OCI-LY3 (cell line): Measurements from ENCODE around the gene ZNF202.

Experiments used
- EZH2phosphoT487 ChIP-seq: fragments of 200-600 bp; shearing (Covaris generic); IDR thresholded peaks from 2 replicates; pipeline ENCODE4 v1.6.1; 2018; ENCODE audit warnings: antibody characterized with exemption, mixed run types, low read depth
- TF ChIP-seq, protein P1 (sequence below): fragments of 200-600, 300-600 bp; sonication (generic); IDR thresholded peaks from 2 replicates; pipeline ENCODE4 v1.5.1; 2014; ENCODE audit warnings: antibody characterized with exemption, low read length, low read depth

DNA sequence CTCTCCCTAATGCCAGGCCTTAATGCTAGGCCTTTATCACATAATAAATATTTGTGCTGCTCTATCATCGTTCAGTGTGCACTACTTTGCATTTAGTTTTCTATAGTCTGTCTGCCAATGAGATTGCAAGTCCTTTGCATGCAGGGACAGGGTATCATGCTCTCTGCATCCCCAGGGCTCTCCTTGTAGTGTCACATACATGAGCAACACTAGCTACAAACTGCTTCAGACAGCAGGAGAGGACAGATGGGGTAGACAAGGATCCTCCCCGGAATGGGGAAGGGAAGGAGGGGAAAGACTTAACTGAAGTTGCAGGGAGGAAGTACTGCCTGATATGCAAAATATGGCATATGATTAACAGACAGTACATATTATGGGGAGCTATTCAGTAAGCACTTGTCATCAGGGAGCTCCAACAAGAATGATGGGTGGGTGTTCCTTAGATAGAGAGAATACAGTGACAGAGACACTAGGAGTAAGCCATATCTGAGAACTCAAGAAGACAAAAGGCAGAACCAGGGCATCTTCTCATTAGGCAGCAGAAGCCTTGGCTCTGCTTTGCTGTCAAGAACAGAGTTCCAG lies 42.8 kb downstream of the ZNF202 start:
- no peak for TF ChIP-seq EZH2phosphoT487
- TF ChIP-seq, protein P1, sequence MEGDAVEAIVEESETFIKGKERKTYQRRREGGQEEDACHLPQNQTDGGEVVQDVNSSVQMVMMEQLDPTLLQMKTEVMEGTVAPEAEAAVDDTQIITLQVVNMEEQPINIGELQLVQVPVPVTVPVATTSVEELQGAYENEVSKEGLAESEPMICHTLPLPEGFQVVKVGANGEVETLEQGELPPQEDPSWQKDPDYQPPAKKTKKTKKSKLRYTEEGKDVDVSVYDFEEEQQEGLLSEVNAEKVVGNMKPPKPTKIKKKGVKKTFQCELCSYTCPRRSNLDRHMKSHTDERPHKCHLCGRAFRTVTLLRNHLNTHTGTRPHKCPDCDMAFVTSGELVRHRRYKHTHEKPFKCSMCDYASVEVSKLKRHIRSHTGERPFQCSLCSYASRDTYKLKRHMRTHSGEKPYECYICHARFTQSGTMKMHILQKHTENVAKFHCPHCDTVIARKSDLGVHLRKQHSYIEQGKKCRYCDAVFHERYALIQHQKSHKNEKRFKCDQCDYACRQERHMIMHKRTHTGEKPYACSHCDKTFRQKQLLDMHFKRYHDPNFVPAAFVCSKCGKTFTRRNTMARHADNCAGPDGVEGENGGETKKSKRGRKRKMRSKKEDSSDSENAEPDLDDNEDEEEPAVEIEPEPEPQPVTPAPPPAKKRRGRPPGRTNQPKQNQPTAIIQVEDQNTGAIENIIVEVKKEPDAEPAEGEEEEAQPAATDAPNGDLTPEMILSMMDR, result no peak
